Stimulated activated CD4-positive, alpha-beta T cell treated with anti-CD3 and anti-CD28 coated beads, Interleukin-15, amount 100 ng/mL, for 24 hours (primary cell): ENCODE results near the gene LCE3B.
A peak's percentile ranks its signal among the peaks of the same experiment; 100 is the strongest.
"Not testable (repeated sequence)": the region's sequence is repeated elsewhere in the genome, so short reads cannot be mapped to it uniquely, and the experiment has no call there.

Source experiments
- DNase-seq: peaks from one replicate; pipeline ENCODE4 v3.0.0-alpha.2; 2020

Gene LCE3B

GRCh38 chr1:152613511-152613910, at the start of gene LCE3B:
LCE3B (plus strand) TSS chr1:152613811; CDS start chr1:152613811, 0 bp downstream.
- DNase-seq, result no peak

GRCh38 chr1:152565115-152565514, 48.5 kb upstream of the LCE3B start:
- no peak for DNase-seq

- no peak for DNase-seq
These were observed 47.9 kb upstream of the LCE3B start for GRCh38 chr1:152565535-152566215.

GRCh38 chr1:152566681-152567080, 46.9 kb upstream of the LCE3B start, which contains the start of gene LCE3E:
LCE3E (minus strand) TSS chr1:152566780; CDS start chr1:152566208, 572 bp downstream.
- no peak for DNase-seq

GRCh38 chr1:152577168-152577567, 36.4 kb upstream of the LCE3B start:
- peak; percentile 5 for DNase-seq

GRCh38 chr1:152579526-152579925, 34.1 kb upstream of the LCE3B start:
- not testable (repeated sequence) for DNase-seq

- DNase-seq, result no peak
These were observed 33.2 kb upstream of the LCE3B start, which contains the start of gene LCE3D for GRCh38 chr1:152580433-152580832. LCE3D (minus strand) TSS chr1:152580516; CDS start chr1:152579936, 580 bp downstream.

- no peak for DNase-seq
These were observed 31.0 kb upstream of the LCE3B start for GRCh38 chr1:152582647-152583046.

- no peak for DNase-seq
These were observed 28.0 kb upstream of the LCE3B start for GRCh38 chr1:152585586-152585985.

GRCh38 chr1:152596986-152597385, 16.6 kb upstream of the LCE3B start:
- DNase-seq, result no peak

- no peak for DNase-seq
These were observed 13.7 kb upstream of the LCE3B start, which contains the start of gene LCE3C for GRCh38 chr1:152599934-152600333. LCE3C (plus strand) TSS chr1:152600234; CDS start chr1:152600732, 498 bp downstream.

GRCh38 chr1:152621993-152622392, 8.4 kb downstream of the LCE3B start:
- no peak for DNase-seq

GRCh38 chr1:152622803-152623202, 9.2 kb downstream of the LCE3B start, which contains the start of gene LCE3A:
LCE3A (minus strand) TSS chr1:152623103; CDS start chr1:152623103, 0 bp downstream.
- peak; percentile 1 for DNase-seq

- DNase-seq, result peak; percentile 42
These were observed 9.7 kb downstream of the LCE3B start for GRCh38 chr1:152623203-152623844.

GRCh38 chr1:152626744-152627143, 13.1 kb downstream of the LCE3B start:
- no peak for DNase-seq

GRCh38 chr1:152630596-152630995, 17.0 kb downstream of the LCE3B start:
- DNase-seq, result no peak

- DNase-seq, result no peak
These were observed 26.7 kb downstream of the LCE3B start for GRCh38 chr1:152640351-152640750.

GRCh38 chr1:152643945-152644344, 30.3 kb downstream of the LCE3B start:
- no peak for DNase-seq

- no peak for DNase-seq
These were observed 31.5 kb downstream of the LCE3B start for GRCh38 chr1:152645146-152645545.

- no peak for DNase-seq
These were observed 33.0 kb downstream of the LCE3B start for GRCh38 chr1:152646656-152647055.

- DNase-seq, result peak; percentile 70
These were observed 40.5 kb downstream of the LCE3B start for GRCh38 chr1:152654110-152654509.

GRCh38 chr1:152656459-152656858, 42.8 kb downstream of the LCE3B start:
- no peak for DNase-seq

GRCh38 chr1:152657677-152658076, 44.1 kb downstream of the LCE3B start:
- no peak for DNase-seq

- DNase-seq, result no peak
These were observed 45.0 kb downstream of the LCE3B start for GRCh38 chr1:152658649-152659048.
